Activated CD4-positive, alpha-beta T cell treated with anti-CD3 and anti-CD28 coated beads, Interleukin-2, amount 50 U/mL, for 48 hours (primary cell): Measurements from ENCODE around the gene FAM76A.
"Not testable (repeated sequence)": the region's sequence is repeated elsewhere in the genome, so short reads cannot be mapped to it uniquely, and the experiment has no call there.

ENCODE experiments used
- DNase-seq, 2 experiments: peaks; one replicate each; pipeline ENCODE4 v3.0.0-alpha.2; 2020

Gene FAM76A

GRCh38 chr1:27782950-27783349 is 57.2 kb downstream of the FAM76A start:
- no peak for DNase-seq

DNA sequence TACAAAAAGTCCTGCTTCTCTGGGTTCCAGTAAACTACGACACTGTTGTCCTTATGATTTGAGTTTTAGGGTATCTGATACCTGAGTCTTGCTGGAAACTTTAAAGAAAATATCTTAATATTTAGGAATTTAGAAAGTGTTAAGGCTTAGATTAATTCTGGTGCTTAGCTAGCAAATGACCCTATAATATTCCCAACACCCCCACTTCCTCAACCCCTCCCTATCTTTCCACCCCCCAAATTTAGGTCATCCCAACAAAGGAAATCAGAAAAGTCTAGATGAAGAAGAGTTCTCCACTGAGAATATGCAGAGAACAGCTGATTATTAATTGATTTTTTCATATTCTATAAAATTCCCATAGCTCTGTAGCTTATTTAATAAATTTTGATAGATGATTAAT is 58.9 kb downstream of the FAM76A start:
- DNase-seq = no peak

DNA sequence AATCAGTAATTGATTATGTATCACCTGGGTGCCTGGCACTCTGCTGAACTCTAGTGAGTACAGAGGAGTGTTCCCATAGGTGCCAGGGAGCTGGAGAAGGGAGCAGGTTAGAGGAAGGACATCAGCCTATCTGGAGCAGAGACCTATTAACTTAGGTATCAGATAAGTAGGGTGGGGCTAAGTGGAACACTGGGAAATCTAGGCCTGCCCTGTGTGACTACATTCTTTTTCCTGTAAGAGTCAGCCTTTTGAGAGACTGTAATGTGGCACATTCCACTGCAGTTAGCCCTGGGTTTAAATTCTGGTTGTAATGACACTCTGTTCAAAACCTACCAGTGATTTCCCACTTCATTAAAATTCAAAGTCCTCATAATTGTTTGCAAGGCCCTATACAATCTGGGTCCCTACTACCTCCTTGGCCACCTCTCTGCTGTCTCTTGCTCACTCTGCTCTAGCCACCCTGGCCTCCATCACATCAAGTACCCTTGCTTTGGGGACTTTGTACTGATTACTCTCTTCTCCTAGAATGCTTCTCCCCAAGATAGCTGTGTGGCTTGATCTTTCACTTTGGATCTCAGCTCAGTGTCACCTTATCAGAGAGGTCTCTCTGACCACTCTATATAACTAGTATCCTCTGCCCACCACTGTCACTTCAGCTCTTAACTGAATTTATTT is 60.2 kb downstream of the FAM76A start:
- no peak for DNase-seq

DNA sequence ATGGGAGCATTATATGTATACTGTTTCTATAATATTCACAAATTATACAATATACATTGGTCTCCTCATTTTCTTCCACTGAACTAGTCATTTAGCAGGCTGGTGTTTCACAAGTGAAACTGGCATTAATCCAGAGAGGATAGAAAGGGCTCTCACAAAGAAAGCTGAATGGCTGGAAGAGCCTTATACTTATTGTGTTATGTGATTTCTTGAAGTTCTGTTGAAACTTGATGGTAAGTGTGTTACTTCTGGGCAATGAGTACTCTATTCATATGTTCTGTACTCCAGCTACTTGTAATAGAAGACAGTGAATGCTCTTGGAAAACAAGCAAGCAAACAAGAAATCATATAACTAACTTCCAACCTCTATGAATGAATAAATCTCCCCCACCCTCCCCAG is 62.1 kb downstream of the FAM76A start:
- DNase-seq = no peak

DNA sequence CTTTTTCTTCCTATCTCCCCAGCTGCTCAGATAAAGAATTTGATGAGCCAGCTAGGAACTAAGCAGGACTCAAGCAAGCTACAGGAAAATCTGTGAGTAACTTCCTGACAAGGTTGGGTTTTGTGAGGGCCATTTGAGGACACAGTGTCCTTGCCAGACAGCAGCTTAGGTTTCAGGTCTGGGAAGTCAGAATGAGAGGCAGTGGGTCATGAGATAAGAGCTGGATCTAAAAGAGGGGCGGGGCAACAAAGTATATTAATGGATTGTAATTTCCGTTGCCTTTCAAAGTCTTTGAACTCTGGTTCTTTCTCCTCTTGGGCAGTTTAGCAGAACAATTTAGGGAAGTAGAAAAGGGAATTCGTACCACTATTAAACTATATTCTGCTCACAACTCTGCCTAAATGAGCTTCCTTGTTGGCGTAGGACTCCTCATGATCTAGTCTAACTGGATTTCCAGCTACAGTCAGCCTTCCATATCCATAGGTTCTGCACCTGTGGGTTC is 63.8 kb downstream of the FAM76A start:
- no peak for DNase-seq

DNA sequence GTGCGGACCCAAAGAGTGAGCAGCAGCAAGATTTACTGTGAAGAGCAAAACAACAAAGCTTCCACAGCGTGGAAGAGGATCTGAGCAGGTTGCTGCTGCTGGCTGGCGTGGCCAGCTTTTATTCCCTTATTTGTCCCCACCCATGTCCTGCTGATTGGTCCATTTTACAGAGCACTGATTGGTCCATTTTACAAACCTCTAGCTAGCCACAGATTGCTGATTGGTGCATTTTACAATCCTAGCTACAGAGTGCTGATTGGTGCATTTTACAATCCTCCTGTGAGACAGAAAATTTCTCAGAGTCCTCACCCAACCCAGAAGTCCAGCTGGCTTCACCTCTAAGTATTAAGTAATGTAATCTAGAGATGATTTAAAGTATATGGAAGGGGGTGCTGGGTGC is 64.5 kb downstream of the FAM76A start:
- not testable (repeated sequence) for DNase-seq

GRCh38 chr1:27795601-27796000 is 69.8 kb downstream of the FAM76A start:
- DNase-seq = no peak

DNA sequence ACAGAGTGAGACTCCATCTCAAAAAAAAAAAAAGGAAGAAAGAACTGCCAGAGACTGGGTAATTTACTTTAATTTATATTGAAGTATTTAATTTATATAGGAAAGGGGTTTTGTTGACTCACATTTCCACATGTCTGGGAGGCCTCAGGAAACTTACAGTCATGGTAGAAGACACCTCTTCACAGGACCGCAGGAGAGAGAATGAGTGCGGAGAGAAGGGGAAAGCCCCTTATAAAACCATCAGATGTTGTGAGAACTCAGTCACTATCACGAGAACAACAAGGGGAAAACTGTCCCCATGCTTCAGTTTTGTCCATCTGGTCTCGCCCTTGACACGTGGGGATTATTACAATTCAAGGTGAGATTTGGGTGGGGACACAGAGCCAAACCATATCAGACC is 79.0 kb downstream of the FAM76A start:
- peak in 1 of 2 experiments; percentile 11 for DNase-seq

- DNase-seq = no peak
These were observed 81.0 kb downstream of the FAM76A start for GRCh38 chr1:27806758-27807157.

DNA sequence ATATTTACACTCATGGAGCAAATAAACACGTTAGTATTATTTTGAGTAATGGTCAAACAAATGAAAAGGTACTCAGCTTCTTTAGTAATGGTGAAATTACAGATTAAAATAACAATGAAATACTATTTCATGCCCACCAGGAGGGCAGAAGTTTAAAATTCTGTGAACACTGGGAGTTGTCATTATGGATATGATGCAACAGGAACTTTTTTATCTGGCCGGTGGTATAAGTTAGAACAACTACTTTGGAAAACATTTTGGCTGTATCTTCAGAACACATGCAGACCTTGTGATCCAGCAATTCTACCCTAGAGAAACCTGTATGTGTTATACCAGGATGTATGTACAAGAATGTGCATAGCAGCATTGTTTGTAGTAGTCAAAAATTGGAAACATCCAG is 81.6 kb downstream of the FAM76A start:
- DNase-seq = no peak

- not testable (repeated sequence) for DNase-seq
These were observed 82.4 kb downstream of the FAM76A start for GRCh38 chr1:27808131-27808530.

DNA sequence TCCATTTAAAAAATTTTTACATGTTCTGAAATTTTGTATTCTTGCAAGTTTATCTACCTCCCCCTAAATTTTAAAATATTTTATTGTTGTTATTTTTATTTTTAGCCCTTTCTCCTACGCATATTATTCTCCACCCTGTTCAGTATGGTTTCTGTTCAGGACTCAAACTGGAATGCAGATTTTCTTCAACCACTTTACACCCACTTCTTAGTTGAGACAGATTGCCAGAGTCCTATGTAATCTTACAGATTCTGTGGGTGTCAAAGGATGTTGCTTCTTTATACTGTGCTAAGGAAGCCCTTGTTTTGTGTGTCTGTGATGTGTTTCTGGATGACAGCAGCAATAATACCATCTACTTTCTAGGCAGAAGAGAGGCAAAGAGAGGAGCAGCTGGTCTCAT is 84.1 kb downstream of the FAM76A start:
- DNase-seq = no peak

DNA sequence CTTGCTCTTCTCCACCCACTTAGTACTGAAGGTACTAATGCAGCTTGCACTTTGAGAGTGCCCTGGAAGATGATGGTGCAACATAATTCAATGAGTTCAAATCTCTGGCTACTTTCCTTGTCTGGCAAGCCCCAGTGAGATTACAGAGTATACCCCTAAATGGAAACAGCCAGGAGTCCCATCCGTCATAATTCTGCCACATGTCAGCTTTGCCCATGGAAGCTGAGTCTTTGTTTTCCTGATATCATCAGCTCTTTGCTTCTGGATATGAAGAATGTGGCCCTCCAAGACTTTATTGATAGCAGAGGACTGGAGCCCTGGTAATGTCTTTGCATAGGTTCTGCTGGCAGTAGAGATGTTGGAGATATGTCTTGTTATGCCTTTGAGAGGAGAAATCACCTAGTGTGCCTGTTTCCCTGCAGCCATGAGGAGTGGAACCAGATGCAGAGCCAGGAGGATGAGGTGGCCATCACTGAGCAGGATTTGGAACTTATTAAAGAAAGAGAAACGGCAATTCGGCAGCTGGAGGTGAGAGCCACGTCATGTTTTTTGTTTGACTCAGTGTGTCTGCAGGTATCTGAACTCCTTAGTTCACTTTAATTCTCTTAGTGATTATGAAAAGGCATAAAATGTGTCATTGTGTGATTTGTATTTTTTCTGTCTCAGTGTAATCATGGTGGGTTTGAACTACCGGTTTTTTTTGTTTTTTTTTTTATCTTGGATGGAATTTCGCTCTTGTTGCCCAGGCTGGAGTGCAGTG is 86.2 kb downstream of the FAM76A start:
- peak in 1 of 2 experiments; percentile 7 for DNase-seq
